ENCODE results near the gene STAT2. TPM values are rescaled to one million over a fixed set of nuclear protein-coding genes. Genes with fewer than 3 reads are reported as not detected.

STAT2 gene
- total and polyA plus RNA-seq, 2 of the 13 experiments (the other 11 are each of a cell fraction or from before 2014, with no cell fraction given), result 43.5 to 84.6 TPM

DNA sequence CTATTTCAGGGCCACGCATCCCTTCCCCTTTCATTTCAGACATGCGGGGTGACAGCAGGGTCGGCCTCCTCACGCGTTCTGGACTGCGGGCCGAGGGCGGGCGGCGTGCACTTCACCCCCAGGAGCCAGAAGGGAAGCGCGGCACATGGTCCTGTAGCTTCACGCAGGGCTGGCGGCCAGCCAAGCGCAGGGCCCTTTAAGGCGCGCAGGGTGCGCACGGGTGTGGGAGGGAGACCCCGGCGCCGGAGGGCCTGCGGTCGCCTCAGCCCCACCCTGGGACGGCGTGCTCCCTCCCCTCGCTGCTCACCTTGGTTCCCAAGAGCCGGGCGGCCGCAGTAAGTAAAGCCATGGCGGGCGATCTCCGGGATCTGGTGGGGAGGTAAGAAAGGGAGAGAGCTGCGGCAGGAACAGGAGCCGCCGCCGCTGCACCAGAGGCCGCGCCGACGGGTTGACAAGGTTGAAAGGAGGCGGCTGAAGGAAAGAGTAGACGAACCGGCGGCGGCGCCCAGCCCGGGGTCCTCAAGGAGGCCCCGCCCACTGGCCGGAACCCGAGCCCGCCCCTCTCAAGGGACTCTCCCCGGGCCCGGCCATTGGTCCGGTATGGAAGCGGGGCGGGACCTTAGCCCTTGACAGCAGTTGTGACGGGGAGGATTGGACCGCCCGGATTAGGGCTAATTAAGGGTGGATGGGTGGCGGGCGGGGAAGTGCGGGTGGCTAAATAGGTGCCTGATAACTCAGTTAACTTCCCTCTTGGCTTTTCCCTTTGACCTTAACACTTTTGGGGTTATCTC lies 59.9 kb downstream of the STAT2 start, which contains the start of gene CS (continued):
- TF ChIP-seq, protein P1, sequence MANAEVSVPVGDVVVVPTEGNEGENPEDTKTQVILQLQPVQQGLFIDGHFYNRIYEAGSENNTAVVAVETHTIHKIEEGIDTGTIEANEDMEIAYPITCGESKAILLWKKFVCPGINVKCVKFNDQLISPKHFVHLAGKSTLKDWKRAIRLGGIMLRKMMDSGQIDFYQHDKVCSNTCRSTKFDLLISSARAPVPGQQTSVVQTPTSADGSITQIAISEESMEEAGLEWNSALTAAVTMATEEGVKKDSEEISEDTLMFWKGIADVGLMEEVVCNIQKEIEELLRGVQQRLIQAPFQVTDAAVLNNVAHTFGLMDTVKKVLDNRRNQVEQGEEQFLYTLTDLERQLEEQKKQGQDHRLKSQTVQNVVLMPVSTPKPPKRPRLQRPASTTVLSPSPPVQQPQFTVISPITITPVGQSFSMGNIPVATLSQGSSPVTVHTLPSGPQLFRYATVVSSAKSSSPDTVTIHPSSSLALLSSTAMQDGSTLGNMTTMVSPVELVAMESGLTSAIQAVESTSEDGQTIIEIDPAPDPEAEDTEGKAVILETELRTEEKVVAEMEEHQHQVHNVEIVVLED (CRISPR knock-in tag; IDR thresholded peaks at IDR 0.05; ENCODE audit: borderline replicate concordance), result peak; percentile 59; the same call in 1 of the 2 replicates
- TF ChIP-seq TCF7 (IDR thresholded peaks at IDR 0.05; ENCODE audit: low read depth) (no peak), ZNF562 (CRISPR knock-in tag; IDR thresholded peaks at IDR 0.05; ENCODE audit: borderline replicate concordance) (no peak), TMF1 (CRISPR knock-in tag; IDR thresholded peaks at IDR 0.05; ENCODE audit: low read depth) (peak; percentile 78; the same call in 1 of the 2 replicates), TEAD3 (CRISPR knock-in tag; optimal IDR thresholded peaks at IDR 0.05; ENCODE audit: borderline replicate concordance) (no peak), HNF4A (CRISPR knock-in tag; IDR thresholded peaks at IDR 0.05) (peak; percentile 20; the same call in 1 of the 2 replicates), DPF2 (CRISPR knock-in tag; IDR thresholded peaks at IDR 0.05; ENCODE audit: borderline replicate concordance, low read depth) (no peak), ZNF772 (CRISPR knock-in tag; IDR thresholded peaks at IDR 0.05) (0 out of 2 replicates have a peak, but pooled peaks have one; percentile 37), EP300 (IDR thresholded peaks at IDR 0.05; ENCODE audit: low read depth in 2 of 2, low read length in 2 of 2) (0 out of 4 replicates have a peak, but pooled peaks of 1 of the 2 experiments have one; percentile 26), EP300 (CRISPR knock-in tag; IDR thresholded peaks at IDR 0.05; ENCODE audit: borderline replicate concordance) (no peak), KAT8 (CRISPR knock-in tag; IDR thresholded peaks at IDR 0.05) (peak; percentile 36), ZNF850 (CRISPR knock-in tag; conservative IDR thresholded peaks at IDR 0.05) (0 out of 2 replicates have a peak, but pooled peaks have one; percentile 39), AKAP8 (CRISPR knock-in tag; IDR thresholded peaks at IDR 0.05) (peak; percentile 32; the same call in 1 of the 2 replicates), TCF12 (IDR thresholded peaks at IDR 0.05) (no peak), TCF12 (CRISPR knock-in tag; IDR thresholded peaks at IDR 0.05) (peak; percentile 30; the same call in 1 of the 2 replicates), ZBTB38 (CRISPR knock-in tag; IDR thresholded peaks at IDR 0.05) (0 out of 2 replicates have a peak, but pooled peaks have one; percentile 23), SIN3B (IDR thresholded peaks at IDR 0.05; ENCODE audit: low read length) (no peak), RARA (CRISPR knock-in tag; IDR thresholded peaks at IDR 0.05) (no peak), POLR2AphosphoS2 (IDR thresholded peaks at IDR 0.05; ENCODE audit: low read depth, low read length) (0 out of 2 replicates have a peak, but pooled peaks have one; percentile 44), SSRP1 (CRISPR knock-in tag; IDR thresholded peaks at IDR 0.05) (no peak), HOXA7 (CRISPR knock-in tag; IDR thresholded peaks at IDR 0.05) (no peak)
- TF ChIP-seq, protein P2, sequence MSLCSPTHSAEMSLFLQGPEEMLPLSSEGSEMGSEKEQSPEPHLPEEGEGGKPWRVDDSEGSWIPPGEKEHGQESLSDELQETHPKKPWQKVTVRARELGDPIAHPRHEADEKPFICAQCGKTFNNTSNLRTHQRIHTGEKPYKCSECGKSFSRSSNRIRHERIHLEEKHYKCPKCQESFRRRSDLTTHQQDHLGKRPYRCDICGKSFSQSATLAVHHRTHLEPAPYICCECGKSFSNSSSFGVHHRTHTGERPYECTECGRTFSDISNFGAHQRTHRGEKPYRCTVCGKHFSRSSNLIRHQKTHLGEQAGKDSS (CRISPR knock-in tag; IDR thresholded peaks at IDR 0.05; ENCODE audit: borderline replicate concordance, low read depth), result peak; percentile 78
- TF ChIP-seq, protein P3, sequence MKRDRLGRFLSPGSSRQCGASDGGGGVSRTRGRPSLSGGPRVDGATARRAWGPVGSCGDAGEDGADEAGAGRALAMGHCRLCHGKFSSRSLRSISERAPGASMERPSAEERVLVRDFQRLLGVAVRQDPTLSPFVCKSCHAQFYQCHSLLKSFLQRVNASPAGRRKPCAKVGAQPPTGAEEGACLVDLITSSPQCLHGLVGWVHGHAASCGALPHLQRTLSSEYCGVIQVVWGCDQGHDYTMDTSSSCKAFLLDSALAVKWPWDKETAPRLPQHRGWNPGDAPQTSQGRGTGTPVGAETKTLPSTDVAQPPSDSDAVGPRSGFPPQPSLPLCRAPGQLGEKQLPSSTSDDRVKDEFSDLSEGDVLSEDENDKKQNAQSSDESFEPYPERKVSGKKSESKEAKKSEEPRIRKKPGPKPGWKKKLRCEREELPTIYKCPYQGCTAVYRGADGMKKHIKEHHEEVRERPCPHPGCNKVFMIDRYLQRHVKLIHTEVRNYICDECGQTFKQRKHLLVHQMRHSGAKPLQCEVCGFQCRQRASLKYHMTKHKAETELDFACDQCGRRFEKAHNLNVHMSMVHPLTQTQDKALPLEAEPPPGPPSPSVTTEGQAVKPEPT (CRISPR knock-in tag; IDR thresholded peaks at IDR 0.05; ENCODE audit: low read depth), result peak; percentile 56; the same call in 1 of the 2 replicates
- TF ChIP-seq, protein P4, sequence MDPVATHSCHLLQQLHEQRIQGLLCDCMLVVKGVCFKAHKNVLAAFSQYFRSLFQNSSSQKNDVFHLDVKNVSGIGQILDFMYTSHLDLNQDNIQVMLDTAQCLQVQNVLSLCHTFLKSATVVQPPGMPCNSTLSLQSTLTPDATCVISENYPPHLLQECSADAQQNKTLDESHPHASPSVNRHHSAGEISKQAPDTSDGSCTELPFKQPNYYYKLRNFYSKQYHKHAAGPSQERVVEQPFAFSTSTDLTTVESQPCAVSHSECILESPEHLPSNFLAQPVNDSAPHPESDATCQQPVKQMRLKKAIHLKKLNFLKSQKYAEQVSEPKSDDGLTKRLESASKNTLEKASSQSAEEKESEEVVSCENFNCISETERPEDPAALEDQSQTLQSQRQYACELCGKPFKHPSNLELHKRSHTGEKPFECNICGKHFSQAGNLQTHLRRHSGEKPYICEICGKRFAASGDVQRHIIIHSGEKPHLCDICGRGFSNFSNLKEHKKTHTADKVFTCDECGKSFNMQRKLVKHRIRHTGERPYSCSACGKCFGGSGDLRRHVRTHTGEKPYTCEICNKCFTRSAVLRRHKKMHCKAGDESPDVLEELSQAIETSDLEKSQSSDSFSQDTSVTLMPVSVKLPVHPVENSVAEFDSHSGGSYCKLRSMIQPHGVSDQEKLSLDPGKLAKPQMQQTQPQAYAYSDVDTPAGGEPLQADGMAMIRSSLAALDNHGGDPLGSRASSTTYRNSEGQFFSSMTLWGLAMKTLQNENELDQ (CRISPR knock-in tag; IDR thresholded peaks at IDR 0.05; ENCODE audit: borderline replicate concordance), result no peak
